Heart left ventricle (tissue), 16 donors: ENCODE data around the gene STEAP2. TPM values are rescaled to one million over a fixed set of nuclear protein-coding genes. Genes with fewer than 3 reads are reported as not detected.

Source experiments
- ATAC-seq, 4 donors: fragments of 200-7000 bp; cut with Tn5 transposase; one replicate each; pipeline ENCODE4 v1.9.1; 2020 to 2022; ENCODE audit warnings: moderate library complexity in 4 of 4, mild to moderate bottlenecking in 3 of 4, moderate number of reproducible peaks in 1 of 4
- DNase-seq, 5 donors: peaks; one replicate each; pipeline ENCODE4 v3.0.0-alpha.2; 2020
- H3K27ac ChIP-seq, 12 donors: fragments of 200-600 bp; sonication (generic) in 4 of 12; one replicate each; pipeline versions ENCODE4 v1.5.0 to v1.8.0; 2016 to 2022; ENCODE audit warnings: mild to moderate bottlenecking in 2 of 12
- H3K27me3 ChIP-seq, 9 donors: fragments of 200-600 bp; sonication (generic) in 2 of 9; one replicate each; pipeline versions ENCODE4 v1.5.1 to v1.8.0; 2016 to 2022; ENCODE audit warnings: mild to moderate bottlenecking in 3 of 9
- H3K36me3 ChIP-seq, 9 donors: fragments of 200-600 bp; sonication (generic) in 2 of 9; one replicate each; pipeline versions ENCODE4 v1.5.0 to v1.8.0; 2018 to 2022; ENCODE audit warnings: mild to moderate bottlenecking in 2 of 9
- H3K4me1 ChIP-seq, 12 donors: fragments of 200-600 bp; sonication (generic) in 4 of 12; one replicate each; pipeline versions ENCODE4 v1.5.0 to v1.8.0; 2016 to 2022; ENCODE audit warnings: mild to moderate bottlenecking in 3 of 12
- H3K4me3 ChIP-seq, 12 donors: fragments of 200-600 bp; sonication (generic) in 4 of 12; one replicate each; pipeline versions ENCODE4 v1.5.0 to v1.8.0; 2017 to 2022; ENCODE audit warnings: mild to moderate bottlenecking in 9 of 12, moderate library complexity in 4 of 12
- H3K9me3 ChIP-seq, 12 donors: fragments of 200-600 bp; sonication (generic) in 4 of 12; one replicate each; pipeline versions ENCODE4 v1.5.0 to v1.8.0; 2016 to 2022; ENCODE audit warnings: mild to moderate bottlenecking in 1 of 12
- POLR2A ChIP-seq, 2 donors: fragments of 450-650 bp; IDR thresholded peaks; one replicate each; pipeline ENCODE4 v1.6.1; 2017; ENCODE audit warnings: antibody characterized with exemption in 2 of 2, mild to moderate bottlenecking in 2 of 2, moderate library complexity in 2 of 2
- WGBS, 4 donors: extraction: QIAGEN DNeasy Blood & Tissue Kit in 2 of 4; methylation state at CpG; one replicate each; pipeline versions ENCODE4 v1.1.5 to v1.1.7; 2013 to 2018; 5-methylcytosine and 5-hydroxymethylcytosine counted together
- intact Hi-C, 10 donors: fragments of 100-400 bp; cut with DNase I; formaldehyde crosslinking; loops; one replicate each; pipeline versions ENCODE4 v1.11.1 to v1.14.2; 2022
- polyA plus RNA-seq, 2 donors: library from polyadenylated mRNA; stranded (reverse); fragments of 200-250 nt; gene quantifications; one replicate each; pipeline ENCODE4 v1.2.3, GENCODE V29; 2013
- total RNA-seq, 9 donors: library from RNA; depleted of rRNA in 2 of 9; stranded (reverse); fragments of >200 nt in 2 of 9; fragmentation: NEBNext Ultra II Directional in 3 of 9; extraction: Animal tissue kit (Norgen Biotek cat#: 25700) in 3 of 9; gene quantifications; one replicate each; pipeline versions ENCODE4 v1.1.0 to v1.2.4, GENCODE V29; 2016 to 2023
- TF ChIP-seq, protein P1 (sequence below), 12 donors: fragments of 200-600 bp; sonication (generic) in 4 of 12; IDR thresholded peaks; one replicate each; pipeline versions ENCODE4 v1.5.0 to v1.8.0; 2018 to 2022; ENCODE audit warnings: antibody characterized with exemption in 12 of 12, mild to moderate bottlenecking in 5 of 12
- donor health status: ischemic (EF 13 %, LVEDD 7.1; RV severe dilation, severe dysfunction).
- donor health status: healthy with polysubstance abuse.
- donor health status: DM: no; HTN: yes; CAD: no.
- donor health status: DM: no; HTN: no; CAD: no.
- donor health status: ischemic (EF 25% LVEDD 6.9; RV normal size, moderate dysfunction).
- donor health status: ischemic (EF 25% LVEDD 5.7; RV mildly dilated, moderate dysfunction).
- donor health status: healthy.
- donor health status: DM: yes; HTN: yes; CAD: no.
- donor health status: ischemic (EF 35%, LVEDD 5.7; RV mildly dilated, moderate dysfunction).
- donor health status: nonischemic (EF 11% LVEDD 7.7; RV severe dilation, severe dysfunction).
- donor health status: DM: yes; HTN: yes; CAD: no.
- donor health status: PGD.
- donor health status: ischemic (EF 29% LVEDD 5.4; RV normal size, mild dysfunction).
- donor health status: nonischemic (EF 23%, LVEDD 6.1; RV moderate dilation, normal function).

STEAP2 gene
- total and polyA plus RNA-seq, 11 donors = 1.4 to 16.7 (median 7.3) TPM

DNA sequence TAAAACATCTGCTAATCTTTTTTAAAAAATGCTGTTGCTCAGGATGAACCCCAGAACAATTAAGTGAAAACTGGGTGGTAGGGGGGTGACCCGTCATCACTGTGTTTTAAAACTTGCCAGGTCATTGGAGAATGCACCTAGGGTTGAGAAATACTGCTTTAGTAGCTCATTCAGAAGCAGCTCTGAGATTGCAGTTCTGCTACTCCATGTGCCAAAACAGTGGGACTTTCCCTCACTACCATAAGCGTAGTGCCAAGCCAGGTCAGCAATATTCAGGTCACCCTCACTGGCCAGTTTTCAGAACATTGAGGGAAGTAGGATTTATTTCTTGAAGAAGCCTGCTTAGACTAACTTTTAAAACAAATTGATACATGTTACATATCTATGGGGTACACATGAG is 5.2 kb downstream of the STEAP2 start:
- intact Hi-C loops = no loop called here
- H3K9me3 ChIP-seq = no peaks in the 10 kb centered on the region
- 62 to 77% (median 71%) methylated on average over 2 of the region's 2 CpGs for WGBS, 4 donors
- H3K4me3 ChIP-seq = no peak overlapping the region
- H3K27me3 ChIP-seq = peaks cover 0 to 19% (median 0%) of the 10 kb centered on the region in 9 donors
- peaks cover 0 to 8% (median 0%) of the 10 kb centered on the region in 12 donors for H3K4me1 ChIP-seq
- no peak for ATAC-seq
- no peak for DNase-seq
- TF ChIP-seq, protein P1, sequence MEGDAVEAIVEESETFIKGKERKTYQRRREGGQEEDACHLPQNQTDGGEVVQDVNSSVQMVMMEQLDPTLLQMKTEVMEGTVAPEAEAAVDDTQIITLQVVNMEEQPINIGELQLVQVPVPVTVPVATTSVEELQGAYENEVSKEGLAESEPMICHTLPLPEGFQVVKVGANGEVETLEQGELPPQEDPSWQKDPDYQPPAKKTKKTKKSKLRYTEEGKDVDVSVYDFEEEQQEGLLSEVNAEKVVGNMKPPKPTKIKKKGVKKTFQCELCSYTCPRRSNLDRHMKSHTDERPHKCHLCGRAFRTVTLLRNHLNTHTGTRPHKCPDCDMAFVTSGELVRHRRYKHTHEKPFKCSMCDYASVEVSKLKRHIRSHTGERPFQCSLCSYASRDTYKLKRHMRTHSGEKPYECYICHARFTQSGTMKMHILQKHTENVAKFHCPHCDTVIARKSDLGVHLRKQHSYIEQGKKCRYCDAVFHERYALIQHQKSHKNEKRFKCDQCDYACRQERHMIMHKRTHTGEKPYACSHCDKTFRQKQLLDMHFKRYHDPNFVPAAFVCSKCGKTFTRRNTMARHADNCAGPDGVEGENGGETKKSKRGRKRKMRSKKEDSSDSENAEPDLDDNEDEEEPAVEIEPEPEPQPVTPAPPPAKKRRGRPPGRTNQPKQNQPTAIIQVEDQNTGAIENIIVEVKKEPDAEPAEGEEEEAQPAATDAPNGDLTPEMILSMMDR (IDR thresholded peaks at IDR 0.05) = no peak
- TF ChIP-seq POLR2A (IDR thresholded peaks at IDR 0.05) = no peak
- no peak overlapping the region for H3K27ac ChIP-seq
- no peaks in the 10 kb centered on the region for H3K36me3 ChIP-seq

DNA sequence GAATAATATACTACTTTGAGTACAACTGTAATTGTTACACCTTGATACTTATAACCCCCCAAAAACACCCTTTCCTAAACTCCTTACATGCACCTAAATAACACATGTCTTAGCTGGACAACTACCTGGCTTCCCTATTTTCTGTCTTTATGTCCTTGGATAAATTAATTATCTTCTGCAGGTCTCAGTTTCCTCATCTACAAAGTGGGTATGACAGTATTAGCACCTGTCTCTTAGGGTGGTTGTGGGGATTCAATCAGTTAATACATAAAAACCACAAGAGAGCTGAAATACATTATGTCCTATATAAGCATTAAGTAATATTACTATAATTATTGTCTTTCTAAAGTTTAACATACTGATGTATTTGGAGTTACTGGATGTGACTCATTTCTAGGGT is 10.8 kb downstream of the STEAP2 start:
- no peak overlapping the region for H3K4me3 ChIP-seq
- peaks cover 0 to 5% (median 0%) of the 10 kb centered on the region in 12 donors for H3K4me1 ChIP-seq
- no peaks in the 10 kb centered on the region for H3K9me3 ChIP-seq
- H3K27me3 ChIP-seq = no peaks in the 10 kb centered on the region
- intact Hi-C loops = no loop called here
- peaks cover 0 to 16% (median 0%) of the 10 kb centered on the region in 9 donors for H3K36me3 ChIP-seq
- DNase-seq (no peak), ATAC-seq (no peak)
- no peak for TF ChIP-seq POLR2A (IDR thresholded peaks at IDR 0.05)
- TF ChIP-seq, protein P1 (IDR thresholded peaks at IDR 0.05) = no peak
- peak overlapping the region in 4 of 12 donors; percentile 20 to 52 (median 37) for H3K27ac ChIP-seq

DNA sequence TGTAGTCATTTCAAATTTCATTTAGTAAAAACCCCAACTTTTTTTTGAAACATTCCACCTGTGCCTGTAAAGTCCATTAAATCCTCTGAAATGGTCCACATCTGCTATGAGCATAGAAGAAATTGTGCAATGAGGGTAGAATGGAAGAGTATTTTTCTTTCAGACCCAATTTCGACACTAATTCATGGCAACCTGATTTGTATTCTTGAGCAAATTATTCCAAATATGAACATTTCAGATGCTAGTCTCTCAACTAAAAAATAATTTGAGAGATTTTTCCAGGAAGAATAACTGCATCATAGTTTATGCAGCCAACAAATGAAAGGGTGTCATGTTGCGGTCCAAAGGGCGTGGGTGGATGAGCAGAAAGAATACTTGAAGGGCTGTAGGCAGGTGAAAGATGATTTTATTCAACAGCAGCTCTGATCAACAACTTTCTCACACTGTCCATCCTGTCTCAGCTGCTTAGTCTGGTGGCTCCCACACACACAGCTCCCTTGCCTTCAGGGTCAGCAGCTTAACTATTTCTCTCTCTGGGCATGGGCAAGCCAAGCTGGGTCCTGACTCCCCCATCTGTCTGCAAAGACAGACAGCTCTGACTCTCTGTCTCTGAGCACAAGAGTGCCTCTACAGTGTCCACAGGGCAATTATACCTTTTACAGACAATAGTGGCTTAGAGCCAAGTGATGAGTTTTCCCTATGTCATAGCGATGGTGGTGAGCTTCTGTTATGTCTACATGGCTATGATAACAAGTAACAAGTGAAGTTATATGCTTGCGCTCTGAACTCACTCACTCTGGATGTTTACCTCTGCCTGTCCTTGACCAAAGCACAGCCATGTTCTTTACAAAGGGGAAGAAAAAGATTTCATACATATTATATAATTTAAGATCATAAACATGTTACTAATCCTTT is 11.5 kb downstream of the STEAP2 start:
- H3K27me3 ChIP-seq = no peaks in the 10 kb centered on the region
- WGBS, 4 donors = 78 to 86% (median 82%) methylated on average over 5 of the region's 5 CpGs
- H3K9me3 ChIP-seq = no peaks in the 10 kb centered on the region
- intact Hi-C loops = no loop called here
- H3K4me1 ChIP-seq = peaks cover 0 to 5% (median 0%) of the 10 kb centered on the region in 12 donors
- H3K27ac ChIP-seq = peak overlapping the region in 6 of 12 donors; percentile 28 to 62 (median 46)
- H3K36me3 ChIP-seq = peaks cover 0 to 21% (median 0%) of the 10 kb centered on the region in 9 donors
- no peak overlapping the region for H3K4me3 ChIP-seq
- ATAC-seq (peak; percentile 22 to 88 (median 50)), DNase-seq (peak in 3 of 5 donors; percentile 20 to 50 (median 33))
- TF ChIP-seq, protein P1 (IDR thresholded peaks at IDR 0.05) = no peak
- no peak for TF ChIP-seq POLR2A (IDR thresholded peaks at IDR 0.05)

DNA sequence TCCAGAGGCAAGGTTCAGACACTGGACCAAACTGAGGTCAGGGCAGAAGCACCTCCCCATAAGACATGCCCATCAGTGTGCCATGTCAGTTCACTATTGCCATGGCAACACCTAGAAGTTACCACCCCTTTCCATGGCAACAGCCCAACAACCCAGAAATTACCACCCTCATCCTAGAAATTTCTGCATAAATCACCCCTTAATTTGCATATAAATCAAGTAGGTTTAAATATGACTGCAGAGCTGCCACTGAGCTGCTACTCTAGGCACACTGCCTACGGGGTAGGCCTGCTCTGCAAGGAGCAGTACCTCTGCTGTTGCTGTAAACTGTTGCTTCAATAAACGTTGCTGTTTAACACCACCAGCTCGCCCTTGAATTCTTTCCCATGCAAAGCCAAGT is 12.7 kb downstream of the STEAP2 start:
- TF ChIP-seq, protein P1 (IDR thresholded peaks at IDR 0.05) = no peak
- TF ChIP-seq POLR2A (IDR thresholded peaks at IDR 0.05) = no peak
- Histone ChIP-seq H3K4me3 (no peak overlapping the region), H3K36me3 (peaks cover 0 to 21% (median 0%) of the 10 kb centered on the region in 9 donors), H3K4me1 (peaks cover 0 to 5% (median 0%) of the 10 kb centered on the region in 12 donors), H3K9me3 (no peaks in the 10 kb centered on the region), H3K27me3 (no peaks in the 10 kb centered on the region), H3K27ac (peak overlapping the region in 1 of 12 donors; percentile 48)
- intact Hi-C loops = no loop called here
- no peak for ATAC-seq
- WGBS, 4 donors = 32 to 55% (median 46%) methylated on average over 3 of the region's 3 CpGs
- DNase-seq = no peak
